LNCaP clone FGC (cell line): ENCODE measurements around the gene ZP3.
"Not testable (repeated sequence)": the region's sequence is repeated elsewhere in the genome, so short reads cannot be mapped to it uniquely, and the experiment has no call there.

Experiments used
- DNase-seq: peaks from one replicate; pipeline ENCODE4 v3.0.0-alpha.2; 2011; ENCODE audit warnings: low read depth
- H3K4me3 ChIP-seq: 2 replicates; pipeline ENCODE4 v1.5.1; 2011; ENCODE audit warnings: mild to moderate bottlenecking, low read depth, low read length, control low read depth
- TF ChIP-seq, protein P1 (sequence below): IDR thresholded peaks from 2 replicates; pipeline ENCODE4 v1.5.1; 2012; ENCODE audit warnings: mild to moderate bottlenecking; ENCODE audit not compliant: control insufficient read depth, insufficient read depth; ENCODE audit errors: extremely low read depth

The ZP3 gene

GRCh38 chr7:76430836-76431235 is 6.1 kb downstream of the ZP3 start:
- H3K4me3 ChIP-seq: no peak overlapping the region
- DNase-seq: no peak
- TF ChIP-seq, protein P1, sequence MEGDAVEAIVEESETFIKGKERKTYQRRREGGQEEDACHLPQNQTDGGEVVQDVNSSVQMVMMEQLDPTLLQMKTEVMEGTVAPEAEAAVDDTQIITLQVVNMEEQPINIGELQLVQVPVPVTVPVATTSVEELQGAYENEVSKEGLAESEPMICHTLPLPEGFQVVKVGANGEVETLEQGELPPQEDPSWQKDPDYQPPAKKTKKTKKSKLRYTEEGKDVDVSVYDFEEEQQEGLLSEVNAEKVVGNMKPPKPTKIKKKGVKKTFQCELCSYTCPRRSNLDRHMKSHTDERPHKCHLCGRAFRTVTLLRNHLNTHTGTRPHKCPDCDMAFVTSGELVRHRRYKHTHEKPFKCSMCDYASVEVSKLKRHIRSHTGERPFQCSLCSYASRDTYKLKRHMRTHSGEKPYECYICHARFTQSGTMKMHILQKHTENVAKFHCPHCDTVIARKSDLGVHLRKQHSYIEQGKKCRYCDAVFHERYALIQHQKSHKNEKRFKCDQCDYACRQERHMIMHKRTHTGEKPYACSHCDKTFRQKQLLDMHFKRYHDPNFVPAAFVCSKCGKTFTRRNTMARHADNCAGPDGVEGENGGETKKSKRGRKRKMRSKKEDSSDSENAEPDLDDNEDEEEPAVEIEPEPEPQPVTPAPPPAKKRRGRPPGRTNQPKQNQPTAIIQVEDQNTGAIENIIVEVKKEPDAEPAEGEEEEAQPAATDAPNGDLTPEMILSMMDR: no peak

DNA sequence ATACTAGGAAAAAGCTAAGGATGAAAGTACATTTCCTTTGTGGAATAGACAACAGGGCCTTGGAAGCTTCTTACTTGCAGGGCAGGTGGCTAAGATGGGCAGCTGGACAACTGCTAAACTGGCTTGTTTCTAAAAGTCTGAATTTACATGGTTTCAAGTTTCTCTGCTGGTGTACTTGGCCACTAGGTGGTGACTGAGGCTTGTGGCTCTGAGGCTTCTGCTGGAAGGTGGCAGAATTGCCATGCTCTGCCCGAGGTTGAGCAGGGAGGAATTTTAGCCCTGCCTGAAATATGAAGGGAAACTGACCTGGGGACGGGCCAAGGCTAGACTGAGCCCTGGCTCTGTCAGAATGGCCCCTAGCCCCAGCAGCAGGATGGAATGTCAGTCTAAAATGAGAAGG is 13.1 kb downstream of the ZP3 start:
- DNase-seq: peak; percentile 63
- TF ChIP-seq, protein P1: peak; percentile 91
- not testable (repeated sequence) for H3K4me3 ChIP-seq

DNA sequence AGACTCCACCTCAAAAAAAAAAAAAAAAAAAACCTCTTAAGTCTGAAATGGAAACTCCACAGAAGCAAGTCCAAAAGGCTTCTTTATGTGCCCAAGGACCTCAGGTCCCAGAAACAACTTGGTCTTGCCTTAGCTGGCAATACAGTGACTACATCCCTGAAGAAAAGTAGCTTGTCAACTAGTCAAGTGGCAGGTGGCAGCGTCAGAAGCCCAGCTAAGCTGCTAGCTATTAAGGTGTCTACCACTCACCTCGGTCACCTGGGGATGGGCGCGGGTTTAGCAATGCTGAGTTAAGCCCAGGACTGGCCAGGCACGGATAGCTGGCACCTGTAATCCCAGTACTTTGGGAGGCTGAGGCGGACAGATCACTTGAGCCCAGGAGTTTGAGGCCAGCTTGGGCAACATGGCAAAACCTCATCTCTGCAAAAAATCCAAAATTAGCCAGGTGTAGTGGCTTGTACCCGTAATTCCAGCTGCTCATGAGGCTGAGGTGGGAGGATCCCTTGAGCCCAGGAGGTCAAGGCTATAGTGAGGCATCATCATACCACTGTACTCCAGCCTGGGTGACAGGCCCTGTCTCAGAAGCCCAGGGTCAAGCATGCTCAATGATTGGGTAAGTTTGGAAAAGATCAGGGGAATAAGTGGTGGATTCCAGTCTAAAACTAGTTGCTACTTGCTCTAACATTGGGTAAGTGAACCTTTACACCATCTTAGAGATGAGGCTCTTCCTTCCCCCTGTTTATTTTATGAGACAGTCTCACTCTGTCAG is 14.6 kb downstream of the ZP3 start:
- not testable (repeated sequence) for H3K4me3 ChIP-seq, DNase-seq

DNA sequence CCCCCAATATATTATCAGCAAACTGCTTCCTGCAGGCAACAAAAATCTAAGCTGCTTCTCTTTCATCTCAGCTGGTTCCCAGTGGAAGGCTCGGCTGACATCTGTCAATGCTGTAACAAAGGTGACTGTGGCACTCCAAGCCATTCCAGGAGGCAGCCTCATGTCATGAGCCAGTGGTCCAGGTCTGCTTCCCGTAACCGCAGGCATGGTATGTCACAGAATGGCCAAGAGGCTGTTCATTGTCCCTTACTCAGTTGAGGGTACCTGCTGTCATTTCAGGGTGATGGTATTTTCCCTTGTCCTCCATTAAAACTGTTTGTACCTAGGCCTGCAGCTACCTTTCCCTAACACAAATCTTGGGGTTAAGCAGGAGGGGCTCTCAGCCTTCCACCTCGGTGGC is 15.7 kb downstream of the ZP3 start:
- H3K4me3 ChIP-seq, DNase-seq: not testable (repeated sequence)

DNA sequence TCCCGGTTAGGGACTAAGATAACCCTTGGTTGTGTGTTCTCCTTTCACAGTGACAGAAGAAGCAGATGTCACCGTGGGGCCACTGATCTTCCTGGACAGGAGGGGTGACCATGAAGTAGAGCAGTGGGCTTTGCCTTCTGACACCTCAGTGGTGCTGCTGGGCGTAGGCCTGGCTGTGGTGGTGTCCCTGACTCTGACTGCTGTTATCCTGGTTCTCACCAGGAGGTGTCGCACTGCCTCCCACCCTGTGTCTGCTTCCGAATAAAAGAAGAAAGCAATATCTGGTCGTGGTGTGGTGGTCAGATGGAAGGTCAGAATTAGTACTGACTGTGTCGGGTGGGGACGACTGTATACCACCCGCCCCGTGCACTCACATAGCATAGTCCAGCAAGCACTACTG is 17.0 kb downstream of the ZP3 start:
- not testable (repeated sequence) for DNase-seq, H3K4me3 ChIP-seq

DNA sequence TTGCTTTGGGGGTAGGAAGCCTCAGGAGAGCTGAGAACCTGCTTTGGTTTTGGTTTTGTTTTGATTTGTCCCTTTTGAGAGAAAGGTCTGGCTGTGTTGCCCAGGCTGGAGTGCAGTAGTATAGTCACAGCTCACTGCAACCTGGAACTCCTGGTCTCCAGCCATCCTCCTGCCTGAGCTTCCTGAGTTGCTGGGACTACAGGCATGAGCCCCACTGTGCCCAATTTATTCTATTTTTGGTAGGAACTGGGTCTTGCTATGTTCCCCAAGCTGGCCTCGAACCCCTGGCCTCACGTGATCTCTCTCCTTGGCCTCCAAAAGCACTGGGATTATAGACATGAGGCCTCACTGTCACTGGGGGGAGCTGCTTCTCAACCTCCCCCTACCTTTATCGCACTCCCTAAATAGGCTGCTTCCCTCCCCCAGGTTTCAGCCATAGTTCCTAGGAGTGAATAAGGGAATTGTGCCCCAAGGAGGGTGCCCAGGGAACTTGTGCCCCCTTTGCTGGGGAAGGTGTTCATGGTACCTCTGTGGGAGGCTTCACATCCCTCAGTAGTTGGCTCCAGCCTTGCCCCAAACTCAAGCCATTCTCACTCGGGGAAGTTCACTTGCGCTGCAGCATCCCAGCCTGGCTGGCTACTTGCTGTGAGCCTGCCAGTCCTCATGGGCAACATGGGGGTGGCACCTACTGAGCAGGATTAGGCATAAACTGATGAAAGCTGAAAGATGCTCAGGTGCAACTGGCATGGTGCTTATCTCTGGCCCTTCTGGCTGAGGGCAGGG is 18.1 kb downstream of the ZP3 start:
- not testable (repeated sequence) for DNase-seq

GRCh38 chr7:76443846-76444245 is 19.1 kb downstream of the ZP3 start:
- not testable (repeated sequence) for H3K4me3 ChIP-seq, DNase-seq

More for the DNA sequence above, 18.1 kb downstream of the ZP3 start:
- not testable (repeated sequence) for H3K4me3 ChIP-seq

DNA sequence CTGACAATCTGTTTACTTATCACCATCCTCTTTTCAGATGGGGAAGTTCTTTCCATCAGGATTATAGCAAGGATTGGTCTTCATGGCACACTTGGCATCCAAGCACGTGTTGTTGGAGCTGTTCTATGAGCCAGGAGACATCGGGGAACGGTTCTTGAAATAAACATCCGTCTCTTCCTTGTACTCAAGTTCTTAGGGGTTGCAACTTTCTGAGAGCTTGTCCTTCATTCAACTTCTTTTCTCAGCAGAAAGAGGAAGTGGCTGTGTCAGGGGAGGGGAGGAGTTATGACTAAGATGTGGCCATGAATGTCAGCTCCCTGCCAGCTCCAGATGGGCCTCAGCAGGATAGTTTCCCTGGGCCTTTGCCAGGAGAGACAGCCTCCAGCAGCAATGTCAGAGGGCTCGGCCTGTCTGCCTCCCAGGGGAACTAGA is 20.8 kb downstream of the ZP3 start:
- peak; percentile 11 for DNase-seq
- not testable (repeated sequence) for H3K4me3 ChIP-seq

- not testable (repeated sequence) for DNase-seq, H3K4me3 ChIP-seq
Observed at GRCh38 chr7:76457017-76457416, 32.3 kb downstream of the ZP3 start.

DNA sequence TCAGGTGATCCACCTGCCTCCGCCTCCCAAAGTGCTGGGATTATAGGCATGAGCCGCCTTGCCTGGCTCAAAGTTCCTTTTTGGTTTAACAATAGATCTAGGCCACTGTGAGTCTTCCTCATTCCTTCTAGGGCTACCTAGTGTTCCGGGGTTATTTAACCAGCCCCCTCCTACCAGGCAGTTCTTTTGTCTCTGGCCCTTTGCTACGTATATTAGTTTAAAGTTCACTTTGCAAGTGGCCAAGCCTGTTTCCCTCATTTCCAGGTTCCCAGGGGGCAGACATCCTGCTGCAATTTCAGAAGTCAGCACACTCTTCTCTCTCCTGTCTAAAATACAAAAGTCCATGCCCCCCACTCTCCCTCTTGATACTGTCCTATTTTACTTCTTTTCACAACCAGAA is 33.8 kb downstream of the ZP3 start:
- not testable (repeated sequence) for H3K4me3 ChIP-seq, DNase-seq

DNA sequence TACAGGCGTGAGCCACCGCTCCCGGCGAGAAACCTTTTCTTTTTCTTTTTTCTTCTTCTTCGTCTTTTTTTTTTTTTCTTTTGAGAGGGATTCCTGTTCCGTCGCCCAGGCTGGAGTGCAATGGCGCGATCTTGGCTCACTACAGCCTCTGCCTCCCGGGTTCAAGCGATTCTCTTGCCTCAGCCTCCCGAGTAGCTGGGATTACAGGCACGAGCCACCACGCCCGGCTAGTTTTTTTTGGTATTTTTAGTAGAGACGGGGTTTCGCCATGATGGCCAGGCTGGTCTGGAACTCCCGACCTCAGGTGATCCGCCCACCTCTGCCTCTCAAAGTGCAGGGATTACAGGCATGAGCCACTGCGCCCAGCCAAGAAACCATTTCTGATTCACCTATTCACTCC is 36.0 kb downstream of the ZP3 start:
- H3K4me3 ChIP-seq, DNase-seq: not testable (repeated sequence)

- DNase-seq: not testable (repeated sequence)
- H3K4me3 ChIP-seq: peak within 1 kb of the TSS; percentile 45
- TF ChIP-seq, protein P1: 0 out of 2 replicates have a peak, but pooled peaks have one; percentile 13
Observed at GRCh38 chr7:76461464-76462101, 36.8 kb downstream of the ZP3 start, which contains the start of gene DTX2. DTX2 (plus strand) TSS chr7:76461709; CDS start chr7:76480510, 18,801 bp downstream.

DNA sequence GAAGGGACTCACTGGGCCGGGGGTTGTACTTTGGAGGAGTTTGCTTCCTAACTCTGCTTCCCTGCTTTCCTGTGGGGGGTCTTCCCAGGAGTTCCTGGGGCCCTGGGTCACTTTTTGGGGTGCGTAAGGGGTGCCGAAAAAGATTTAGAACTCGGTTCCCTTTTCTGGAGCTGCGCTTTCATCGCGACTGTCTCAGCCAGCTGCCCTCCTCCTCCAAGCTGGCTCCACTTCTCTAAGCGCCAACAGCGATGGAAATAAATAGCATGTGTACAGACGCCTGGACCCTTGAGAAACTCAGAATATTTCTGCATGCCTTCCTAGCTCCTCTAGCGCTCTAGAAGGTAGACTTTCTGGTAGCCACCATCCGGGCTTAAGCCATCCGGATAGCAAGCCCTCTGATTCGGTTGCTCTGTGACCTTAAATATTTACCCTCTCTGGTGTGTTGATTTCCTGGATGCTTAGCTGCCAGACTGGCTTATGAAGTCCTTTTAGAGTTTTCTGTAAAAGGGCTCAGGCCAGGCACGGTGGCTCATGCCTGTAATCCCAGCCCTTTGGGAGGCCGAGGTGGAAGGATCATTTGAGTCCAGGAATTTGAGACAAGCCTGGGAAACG is 37.6 kb downstream of the ZP3 start:
- H3K4me3 ChIP-seq, DNase-seq: not testable (repeated sequence)

- H3K4me3 ChIP-seq, DNase-seq: not testable (repeated sequence)
Observed at GRCh38 chr7:76464959-76465358, 40.2 kb downstream of the ZP3 start.

DNA sequence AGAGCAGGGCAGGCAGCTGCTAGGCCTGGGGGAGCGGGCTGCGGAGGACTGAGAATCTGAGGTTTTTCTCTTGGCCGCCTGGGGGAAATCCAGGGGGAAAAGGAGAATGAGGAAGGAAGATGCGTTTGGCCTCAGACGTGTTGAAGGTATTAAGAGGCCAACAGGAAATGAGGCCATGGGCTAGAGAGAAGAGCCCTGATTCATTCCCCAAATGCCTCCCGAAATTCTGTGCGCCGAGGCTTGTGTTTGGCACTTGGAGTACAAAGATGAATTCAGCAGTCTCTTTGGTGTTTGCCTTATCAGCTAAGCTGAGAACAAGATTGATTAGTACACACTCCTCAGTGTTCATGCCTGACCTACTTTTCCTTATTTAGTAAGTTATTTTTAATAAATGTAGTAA is 41.2 kb downstream of the ZP3 start:
- not testable (repeated sequence) for H3K4me3 ChIP-seq, DNase-seq
